H1 (cell line): Measurements from ENCODE around the gene THADA. TPM values are rescaled to one million over a fixed set of nuclear protein-coding genes. Genes with fewer than 3 reads are reported as not detected.

Experiments
- CTCF ChIA-PET: fragments of 300-600 bp; sonication (Branson Sonifier 250); formaldehyde crosslinking; loops from one replicate; lab custom pipeline; 2021; ENCODE audit not compliant: partially characterized antibody; lab: Charles Lee
- POLR2A ChIA-PET: fragments of 300-600 bp; sonication (Branson Sonifier 250); formaldehyde crosslinking; loops from one replicate; lab custom pipeline; 2021; ENCODE audit warnings: inconsistent platforms; ENCODE audit not compliant: partially characterized antibody; lab: Charles Lee
- DNase-seq, 2 experiments: peaks; one replicate each; pipeline versions ENCODE4 v3.0.0 to v3.0.0-alpha.2; 2010 to 2022; ENCODE audit warnings: low spot score in 2 of 2, low read depth in 1 of 2, mixed read lengths in 1 of 2
- FAIRE-seq: peaks from 2 replicates; lab custom pipeline; 2011; peaks lifted over from hg19 to GRCh38; lab: Jason Lieb, UNC
- H2AFZ ChIP-seq: 2 replicates; pipeline ENCODE4 v1.8.1; 2012; ENCODE audit warnings: low read length, inconsistent platforms
- H2AK5ac ChIP-seq: 2 replicates; pipeline ENCODE4 v1.6.1; 2013; ENCODE audit warnings: low read depth, low read length
- H2BK120ac ChIP-seq: replicated peaks from 2 replicates; pipeline ENCODE3; 2013; ENCODE audit warnings: low read depth, low read length, inconsistent platforms
- H2BK12ac ChIP-seq: 2 replicates; pipeline ENCODE4 v1.6.1; 2013; ENCODE audit warnings: low read depth, low read length
- H2BK15ac ChIP-seq: 2 replicates; pipeline ENCODE4 v1.6.1; 2013; ENCODE audit warnings: low read length
- H2BK20ac ChIP-seq: 2 replicates; pipeline ENCODE4 v1.6.1; 2013; ENCODE audit warnings: low read length
- H2BK5ac ChIP-seq: 2 replicates; pipeline ENCODE4 v1.6.1; 2013; ENCODE audit warnings: low read depth, low read length
- H3K14ac ChIP-seq: 2 replicates; pipeline ENCODE4 v1.6.1; 2013; ENCODE audit warnings: inconsistent platforms; ENCODE audit not compliant: insufficient read length
- H3K18ac ChIP-seq: 2 replicates; pipeline ENCODE4 v1.6.1; 2013; ENCODE audit warnings: low read length; ENCODE audit errors: extremely low read depth
- H3K23ac ChIP-seq: 2 replicates; pipeline ENCODE4 v1.6.1; 2013; ENCODE audit warnings: inconsistent platforms; ENCODE audit not compliant: insufficient read length
- H3K23me2 ChIP-seq: 2 replicates; pipeline ENCODE4 v1.6.1; 2013; ENCODE audit warnings: low read depth, low read length
- H3K27ac ChIP-seq: 2 replicates; pipeline ENCODE4 v1.6.1; 2011; ENCODE audit warnings: low read depth, low read length, inconsistent platforms
- H3K27me3 ChIP-seq, 4 experiments: replicated peaks in 1 of 4; 1 replicate in 1 of 4; 2 replicates in 3 of 4; pipeline versions ENCODE4 v1.6.1 to v1.8.1; 2011 to 2013; ENCODE audit warnings: low read length in 3 of 4, mild to moderate bottlenecking in 3 of 4, inconsistent platforms in 2 of 4, mixed read lengths in 2 of 4, moderate library complexity in 1 of 4; ENCODE audit not compliant: control insufficient read depth in 3 of 4, insufficient read depth in 3 of 4; ENCODE audit errors: extremely low read depth in 1 of 4
- H3K36me3 ChIP-seq, 4 experiments: 2 replicates each; pipeline versions ENCODE4 v1.6.1 to v1.8.1; 2011 to 2013; ENCODE audit warnings: mild to moderate bottlenecking in 4 of 4, low read length in 3 of 4, moderate library complexity in 2 of 4, control low read depth in 1 of 4, inconsistent platforms in 1 of 4; ENCODE audit not compliant: insufficient read depth in 4 of 4, control insufficient read depth in 2 of 4
- H3K4ac ChIP-seq: replicated peaks from 2 replicates; pipeline ENCODE3; 2013; ENCODE audit warnings: low read length, low read depth, mixed read lengths, inconsistent platforms; ENCODE audit not compliant: insufficient read length
- H3K4me1 ChIP-seq, 4 experiments: replicated peaks in 1 of 4; 1 replicate in 1 of 4; 2 replicates in 3 of 4; pipeline versions ENCODE4 v1.6.1 to v1.8.1; 2011 to 2013; ENCODE audit warnings: low read length in 3 of 4, inconsistent platforms in 2 of 4, mixed read lengths in 1 of 4; ENCODE audit not compliant: insufficient read depth in 4 of 4, control insufficient read depth in 3 of 4
- H3K4me2 ChIP-seq, 2 experiments: 2 replicates each; pipeline versions ENCODE4 v1.6.1 to v1.8.1; 2011 to 2013; ENCODE audit warnings: low read depth in 2 of 2, low read length in 2 of 2, control low read depth in 1 of 2, inconsistent platforms in 1 of 2, mild to moderate bottlenecking in 1 of 2; ENCODE audit not compliant: insufficient read depth in 1 of 2
- H3K4me3 ChIP-seq, 4 experiments: fragments of 200-600, 300-600 bp in 1 of 4; sonication (generic), shearing (Covaris generic), sonication (Bioruptor Twin) in 1 of 4; 2 replicates each; pipeline versions ENCODE4 v1.5.1 to v1.8.1; 2011 to 2016; ENCODE audit warnings: low read length in 4 of 4, low read depth in 3 of 4, control low read depth in 2 of 4, inconsistent platforms in 2 of 4, mild to moderate bottlenecking in 2 of 4, mixed read lengths in 1 of 4, moderate library complexity in 1 of 4; ENCODE audit not compliant: insufficient read depth in 2 of 4; ENCODE audit errors: extremely low read depth in 1 of 4
- H3K56ac ChIP-seq: replicated peaks from 2 replicates; pipeline ENCODE3; 2013; ENCODE audit warnings: low read depth, mild to moderate bottlenecking, mixed read lengths, low read length, inconsistent platforms; ENCODE audit not compliant: insufficient read length
- H3K79me1 ChIP-seq: 2 replicates; pipeline ENCODE4 v1.6.1; 2013; ENCODE audit warnings: low read depth, low read length, control low read depth
- H3K79me2 ChIP-seq, 2 experiments: 2 replicates each; pipeline versions ENCODE4 v1.6.1 to v1.8.1; 2012 to 2013; ENCODE audit warnings: low read length in 2 of 2, mild to moderate bottlenecking in 2 of 2, inconsistent platforms in 1 of 2; ENCODE audit not compliant: insufficient read depth in 2 of 2, control insufficient read depth in 1 of 2
- H3K9ac ChIP-seq, 4 experiments: replicated peaks in 1 of 4; 1 replicate in 1 of 4; 2 replicates in 3 of 4; pipeline versions ENCODE4 v1.6.1 to v1.8.1; 2011 to 2013; ENCODE audit warnings: low read depth in 3 of 4, low read length in 3 of 4, control low read depth in 2 of 4, mild to moderate bottlenecking in 2 of 4, moderate library complexity in 2 of 4, inconsistent platforms in 1 of 4; ENCODE audit errors: extremely low read depth in 1 of 4
- H3K9me3 ChIP-seq, 2 experiments: 2 replicates each; pipeline versions ENCODE4 v1.6.1 to v1.8.1; 2012 to 2013; ENCODE audit warnings: mild to moderate bottlenecking in 2 of 2, moderate library complexity in 2 of 2, control low read depth in 1 of 2, inconsistent platforms in 1 of 2, low read depth in 1 of 2, low read length in 1 of 2, mixed read lengths in 1 of 2; ENCODE audit not compliant: insufficient read depth in 2 of 2
- H4K20me1 ChIP-seq, 2 experiments: replicated peaks in 1 of 2; 2 replicates each; pipeline versions ENCODE3 to v1.8.1; 2011 to 2013; ENCODE audit warnings: inconsistent platforms in 2 of 2, low read length in 2 of 2, mild to moderate bottlenecking in 1 of 2; ENCODE audit not compliant: insufficient read depth in 2 of 2, control insufficient read depth in 1 of 2
- H4K5ac ChIP-seq: 2 replicates; pipeline ENCODE4 v1.6.1; 2013; ENCODE audit warnings: low read length, low read depth, mixed read lengths, inconsistent platforms; ENCODE audit not compliant: insufficient read length
- H4K8ac ChIP-seq: 2 replicates; pipeline ENCODE4 v1.8.0; 2013; ENCODE audit warnings: mild to moderate bottlenecking, moderate library complexity, low read length, inconsistent platforms; ENCODE audit not compliant: insufficient read depth; ENCODE audit errors: extremely low read depth
- H4K91ac ChIP-seq: replicated peaks from 2 replicates; pipeline ENCODE3; 2013; ENCODE audit warnings: low read length, mixed read lengths, inconsistent platforms; ENCODE audit not compliant: insufficient read length
- E2F6 ChIP-seq: IDR thresholded peaks from 2 replicates; pipeline ENCODE4 v1.6.1; 2012; ENCODE audit warnings: inconsistent platforms
- GTF2F1 ChIP-seq: IDR thresholded peaks from 2 replicates; pipeline ENCODE4 v1.6.1; 2012; ENCODE audit warnings: low read depth, low read length, improper control_type of control experiment, borderline replicate concordance
- HDAC2 ChIP-seq, 2 experiments: fragments of 300-600 bp in 1 of 2; sonication (generic) in 1 of 2; IDR thresholded peaks; 2 replicates each; pipeline ENCODE4 v1.6.1; 2011 to 2012; ENCODE audit warnings: low read depth in 2 of 2, low read length in 2 of 2, mild to moderate bottlenecking in 2 of 2, moderate library complexity in 2 of 2, borderline replicate concordance in 1 of 2, inconsistent platforms in 1 of 2
- JUND ChIP-seq: IDR thresholded peaks from 2 replicates; pipeline ENCODE4 v1.6.1; 2011; ENCODE audit warnings: mild to moderate bottlenecking, improper control_type of control experiment, low read length
- POU5F1 ChIP-seq: IDR thresholded peaks from 2 replicates; pipeline ENCODE4 v1.6.1; 2011; ENCODE audit warnings: low read depth, mild to moderate bottlenecking, low read length, moderate library complexity
- RBBP5 ChIP-seq: IDR thresholded peaks from 2 replicates; pipeline ENCODE4 v1.7.1; 2012; ENCODE audit warnings: low read depth, mild to moderate bottlenecking, inconsistent platforms, low read length, moderate library complexity, borderline replicate concordance
- SIN3A ChIP-seq, 2 experiments: IDR thresholded peaks in 1 of 2; conservative IDR thresholded peaks in 1 of 2; 2 replicates each; pipeline ENCODE4 v1.6.1; 2011 to 2012; ENCODE audit warnings: low read length in 2 of 2, improper control_type of control experiment in 1 of 2, low read depth in 1 of 2, mild to moderate bottlenecking in 1 of 2
- ZNF274 ChIP-seq: IDR thresholded peaks from 2 replicates; pipeline ENCODE4 v1.7.0; 2012; ENCODE audit warnings: low read length, borderline replicate concordance; ENCODE audit errors: extremely low read depth
- WGBS, 2 experiments: shearing (Covaris generic) in 1 of 2; methylation state at CpG; one replicate each; pipeline versions ENCODE4 v1.1.6 to v1.1.7; 2013 to 2015; ENCODE audit warnings: low lambda C conversion rate in 2 of 2, mixed read lengths in 2 of 2, inconsistent platforms in 1 of 2, low coverage in 1 of 2, missing lambda C conversion rate in 1 of 2; ENCODE audit not compliant: insufficient replicate concordance in 2 of 2, insufficient coverage in 1 of 2, insufficient read length in 1 of 2; ENCODE audit errors: extremely low coverage in 1 of 2, missing lambda C conversion rate in 1 of 2; 5-methylcytosine and 5-hydroxymethylcytosine counted together
- polyA plus RNA-seq, 7 experiments: library from polyadenylated mRNA; depleted of rRNA in 3 of 7; stranded (reverse) in 5 of 7; unstranded in 2 of 7; fragments of >200 nt in 5 of 7; fragments of 200-250 nt in 2 of 7; gene quantifications; 1 replicate in 5 of 7; 2 replicates in 1 of 7; 4 replicates in 1 of 7; pipeline versions ENCODE4 v1.2.1 to v1.2.3, GENCODE V29; 2011 to 2013; ENCODE audit warnings: missing spikeins in 2 of 7, mixed read lengths in 2 of 7
- total RNA-seq: library from RNA; stranded (reverse); fragmentation: NEBNext Ultra II Directional; extraction: Animal tissue kit (Norgen Biotek cat#: 25700); gene quantifications from 2 replicates; pipeline ENCODE4 v1.2.1, GENCODE V29; 2021
- TF ChIP-seq, protein P1 (sequence below): IDR thresholded peaks from 2 replicates; pipeline ENCODE4 v1.6.1; 2012; ENCODE audit warnings: inconsistent platforms

THADA gene
- total and polyA plus RNA-seq, 2 of the 8 experiments (the other 6 are each of a cell fraction or from before 2014, with no cell fraction given), result 22.4 to 26.8 TPM

DNA sequence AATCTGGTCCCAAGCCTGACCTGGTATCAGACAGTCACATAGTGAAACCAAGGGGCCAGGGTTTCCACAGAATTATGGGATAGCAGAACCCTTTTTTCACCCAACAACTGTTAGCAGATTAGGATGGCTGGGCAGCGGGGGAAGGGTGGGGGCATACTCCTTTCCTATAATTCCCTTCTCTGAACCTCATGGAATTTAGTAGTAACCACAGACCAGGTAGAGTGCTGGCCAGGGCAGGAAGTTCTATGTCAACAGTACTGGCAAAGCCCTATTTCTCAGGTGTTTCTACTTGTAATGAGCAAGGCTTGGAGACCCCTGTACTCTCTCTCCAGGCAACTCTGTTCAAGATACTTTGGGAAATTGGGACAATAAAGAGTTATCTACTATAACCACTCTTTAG, 174.6 kb downstream of the THADA start:
- Histone ChIP-seq H4K5ac (no peak overlapping the region), H3K56ac (no peak overlapping the region), H3K18ac (no peak overlapping the region), H3K79me2 (no peaks in the 10 kb centered on the region), H2AFZ (no peak overlapping the region), H3K23ac (no peak overlapping the region), H2BK20ac (no peak overlapping the region), H3K27me3 (no peaks in the 10 kb centered on the region), H3K9ac (no peak overlapping the region), H3K4ac (no peak overlapping the region), H3K23me2 (no peaks in the 10 kb centered on the region), H3K14ac (no peak overlapping the region), H3K79me1 (no peaks in the 10 kb centered on the region), H3K4me2 (no peak overlapping the region), H2BK15ac (no peak overlapping the region), H3K9me3 (no peaks in the 10 kb centered on the region), H3K27ac (no peak overlapping the region), H4K8ac (no peak overlapping the region), H2AK5ac (no peak overlapping the region), H3K36me3 (no peaks in the 10 kb centered on the region; a peak in 1 of 8 replicates), H4K20me1 (no peaks in the 10 kb centered on the region), H2BK12ac (no peak overlapping the region), H3K4me3 (no peak overlapping the region), H2BK120ac (no peak overlapping the region), H2BK5ac (no peak overlapping the region), H4K91ac (no peak overlapping the region), H3K4me1 (no peaks in the 10 kb centered on the region)
- WGBS, 2 experiments, result 77% methylated on average over 1 of the region's 1 CpG; no CpG with 5 or more reads in 1 of the 2 experiments
- no peak for FAIRE-seq
- DNase-seq, result no peak
- POLR2A ChIA-PET, result no interaction called here
- TF ChIP-seq HDAC2 (IDR thresholded peaks at IDR 0.05; ENCODE audit: borderline replicate concordance in 1 of 2, low read depth in 2 of 2, low read length in 2 of 2) (no peak), RBBP5 (no peak), ZNF274 (no peak), SIN3A (conservative IDR thresholded peaks at IDR 0.05 in 1 of 2, IDR thresholded peaks at IDR 0.05 in 1 of 2; ENCODE audit: low read depth in 1 of 2, low read length in 2 of 2) (no peak), JUND (no peak), POU5F1 (no peak), E2F6 (no peak), GTF2F1 (no peak)
- TF ChIP-seq, protein P1, sequence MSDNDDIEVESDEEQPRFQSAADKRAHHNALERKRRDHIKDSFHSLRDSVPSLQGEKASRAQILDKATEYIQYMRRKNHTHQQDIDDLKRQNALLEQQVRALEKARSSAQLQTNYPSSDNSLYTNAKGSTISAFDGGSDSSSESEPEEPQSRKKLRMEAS, result no peak
- CTCF ChIA-PET, result no interaction called here
